HCT116 (cell line): ENCODE data around the gene ZNF79. TPM values are rescaled to one million over a fixed set of nuclear protein-coding genes. Genes with fewer than 3 reads are reported as not detected.

Experiments
- ATAC-seq: fragments of 200-7000 bp; cut with Tn5 transposase; 2 replicates; pipeline ENCODE4 v1.9.1; 2020; ENCODE audit warnings: mild to moderate bottlenecking, moderate library complexity
- BruUV-seq: library from RNA; stranded (reverse); fragments of 400-500 nt; replicated peaks from 2 replicates; lab custom pipeline; 2021; lab: Mats Ljungman, UMichigan
- CTCF ChIA-PET: fragments of 300-600 bp; sonication (Branson Sonifier 250); formaldehyde crosslinking; loops from one replicate; lab custom pipeline; 2021; ENCODE audit warnings: antibody characterized with exemption; lab: Charles Lee
- POLR2A ChIA-PET: fragments of 300-600, 350-600 bp; sonication (Branson Sonifier 250); formaldehyde crosslinking; loops from one replicate; lab custom pipeline; 2021; ENCODE audit warnings: antibody characterized with exemption; lab: Charles Lee
- RAD21 ChIA-PET, 2 experiments: fragments of 300-600 bp; sonication (Branson Sonifier 250); formaldehyde crosslinking; loops; one replicate each; lab custom pipeline; 2023; ENCODE audit warnings: low total read pairs in 2 of 2; ENCODE audit not compliant: uncharacterized antibody in 2 of 2, unreplicated experiment in 2 of 2, low non-redundant PET in 1 of 2; lab: Charles Lee
- DNase-seq: peaks from one replicate; pipeline ENCODE4 v3.0.0-alpha.2; 2010; ENCODE audit warnings: low read depth, low spot score
- H2AFZ ChIP-seq: fragments of 200-600 bp; shearing (Covaris generic), sonication (generic); 2 replicates; pipeline ENCODE4 v1.6.1; 2017; ENCODE audit warnings: low read depth, mixed run types, mixed read lengths, antibody characterized with exemption, low read length; ENCODE audit not compliant: poor library complexity, severe bottlenecking
- H3K27ac ChIP-seq: 2 replicates; pipeline ENCODE4 v1.5.1; 2012; ENCODE audit warnings: low read depth, low read length
- H3K27me3 ChIP-seq: fragments of 200-600 bp; sonication (generic); 2 replicates; pipeline ENCODE4 v1.6.1; 2016; ENCODE audit warnings: mixed run types, low read length, mixed read lengths; ENCODE audit not compliant: insufficient read depth
- H3K36me3 ChIP-seq, 2 experiments: fragments of 200-500 bp in 1 of 2; fragments of 200-600 bp in 1 of 2; sonication (Bioruptor generic) in 1 of 2; sonication (generic) in 1 of 2; 2 replicates each; pipeline versions ENCODE4 v1.5.1 to v1.6.1; 2014 to 2016; ENCODE audit warnings: low read length in 2 of 2, inconsistent platforms in 1 of 2, mixed read lengths in 1 of 2, mixed run types in 1 of 2; ENCODE audit not compliant: insufficient read depth in 2 of 2, control insufficient read depth in 1 of 2
- H3K4me1 ChIP-seq, 2 experiments: fragments of 200-600 bp in 1 of 2; sonication (generic) in 1 of 2; 2 replicates each; pipeline versions ENCODE4 v1.5.1 to v1.6.1; 2012 to 2017; ENCODE audit warnings: low read length in 2 of 2, inconsistent platforms in 1 of 2, mild to moderate bottlenecking in 1 of 2, mixed read lengths in 1 of 2, mixed run types in 1 of 2, moderate library complexity in 1 of 2; ENCODE audit not compliant: insufficient read depth in 2 of 2, control insufficient read depth in 1 of 2
- H3K4me2 ChIP-seq: fragments of 200-600 bp; sonication (generic); 2 replicates; pipeline ENCODE4 v1.6.1; 2017; ENCODE audit warnings: mixed run types, low read length, mixed read lengths
- H3K4me3 ChIP-seq, 2 experiments: fragments of 200-600 bp in 1 of 2; sonication (generic) in 1 of 2; replicated peaks in 1 of 2; 2 replicates each; pipeline ENCODE4 v1.5.1; 2011 to 2016; ENCODE audit warnings: low read length in 2 of 2, control low read depth in 1 of 2, low read depth in 1 of 2, mild to moderate bottlenecking in 1 of 2, mixed read lengths in 1 of 2, mixed run types in 1 of 2
- H3K79me2 ChIP-seq: fragments of 200-600 bp; sonication (generic); 2 replicates; pipeline ENCODE4 v1.6.1; 2017; ENCODE audit warnings: mild to moderate bottlenecking, mixed run types, low read length, moderate library complexity, mixed read lengths; ENCODE audit not compliant: insufficient read depth
- H3K9ac ChIP-seq: fragments of 200-600 bp; sonication (generic); 2 replicates; pipeline ENCODE4 v1.6.1; 2016; ENCODE audit warnings: low read length, mixed read lengths
- H3K9me2 ChIP-seq: fragments of 200-600 bp; sonication (generic), shearing (Covaris generic); 2 replicates; pipeline ENCODE4 v1.6.1; 2017; ENCODE audit warnings: mixed run types, mild to moderate bottlenecking, moderate library complexity; ENCODE audit not compliant: insufficient read depth
- H3K9me3 ChIP-seq, 2 experiments: fragments of 200-500 bp in 1 of 2; fragments of 200-600 bp in 1 of 2; sonication (Bioruptor generic) in 1 of 2; sonication (generic) in 1 of 2; 2 replicates each; pipeline ENCODE4 v1.6.1; 2014 to 2017; ENCODE audit warnings: low read length in 2 of 2, mixed read lengths in 2 of 2, inconsistent platforms in 1 of 2, low read depth in 1 of 2, mild to moderate bottlenecking in 1 of 2, mixed run types in 1 of 2, moderate library complexity in 1 of 2; ENCODE audit not compliant: control insufficient read depth in 1 of 2, insufficient read depth in 1 of 2
- H4K20me1 ChIP-seq: fragments of 200-600 bp; sonication (generic), shearing (Covaris generic); 2 replicates; pipeline ENCODE4 v1.6.1; 2017; ENCODE audit warnings: mixed run types, mild to moderate bottlenecking, moderate library complexity; ENCODE audit not compliant: insufficient read depth
- CEBPB ChIP-seq: IDR thresholded peaks from 2 replicates; pipeline ENCODE4 v1.6.1; 2012; ENCODE audit warnings: low read depth
- ELF1 ChIP-seq: IDR thresholded peaks from 2 replicates; pipeline ENCODE4 v1.6.1; 2012; ENCODE audit warnings: low read depth, borderline replicate concordance
- JUND ChIP-seq: IDR thresholded peaks from 2 replicates; pipeline ENCODE4 v1.6.1; 2012
- POLR2A ChIP-seq: IDR thresholded peaks from 2 replicates; pipeline ENCODE4 v1.7.0; 2011; ENCODE audit warnings: borderline replicate concordance; ENCODE audit not compliant: insufficient read depth, insufficient read length; ENCODE audit errors: extremely low read depth
- REST ChIP-seq: IDR thresholded peaks from 2 replicates; pipeline ENCODE4 v1.6.1; 2012; ENCODE audit warnings: low read depth
- SIN3A ChIP-seq: IDR thresholded peaks from 2 replicates; pipeline ENCODE4 v1.6.1; 2012; ENCODE audit warnings: low read depth
- SP1 ChIP-seq: IDR thresholded peaks from 2 replicates; pipeline ENCODE4 v1.6.1; 2012; ENCODE audit warnings: low read depth
- TCF7L2 ChIP-seq: IDR thresholded peaks from 2 replicates; pipeline ENCODE4 v1.7.0; 2011; ENCODE audit warnings: borderline replicate concordance, inconsistent platforms; ENCODE audit not compliant: insufficient read depth, insufficient read length; ENCODE audit errors: extremely low read depth
- YY1 ChIP-seq: IDR thresholded peaks from 2 replicates; pipeline ENCODE4 v1.6.1; 2011; ENCODE audit warnings: low read length, low read depth, moderate library complexity, mild to moderate bottlenecking; ENCODE audit not compliant: insufficient replicate concordance; ENCODE audit errors: extremely low read depth
- ZBTB33 ChIP-seq: IDR thresholded peaks from 2 replicates; pipeline ENCODE4 v1.6.1; 2011; ENCODE audit warnings: mild to moderate bottlenecking, low read length, moderate library complexity; ENCODE audit not compliant: insufficient replicate concordance; ENCODE audit errors: extremely low read depth
- ZFX ChIP-seq: fragments of 450-650 bp; IDR thresholded peaks from 2 replicates; pipeline ENCODE4 v1.6.1; 2017
- intact Hi-C: fragments of 100-400 bp; cut with micrococcal nuclease; formaldehyde crosslinking; loops from 2 replicates; pipeline ENCODE4 v1.10.0; 2022
- total RNA-seq: library from RNA; stranded (reverse); gene quantifications from one replicate; pipeline ENCODE4 v1.2.1, GENCODE V29; 2021; ENCODE audit not compliant: unreplicated experiment

Gene ZNF79
- total RNA-seq, 1 experiment from 2014 or later, result 5.3 TPM

- Histone ChIP-seq H3K27me3 (no peaks in the 10 kb centered on the region), H3K9ac (no peak overlapping the region), H3K9me3 (no peaks in the 10 kb centered on the region), H3K79me2 (no peaks in the 10 kb centered on the region), H3K4me1 (peaks cover 0 to 11% of the 10 kb centered on the region in 2 experiments; a peak in 1 of 4 replicates), H2AFZ (no peak overlapping the region), H3K4me2 (no peak overlapping the region), H3K27ac (no peak overlapping the region), H3K36me3 (peaks cover 15 to 19% of the 10 kb centered on the region in 2 experiments; a peak in 3 of 4 replicates), H3K4me3 (no peak overlapping the region), H3K9me2 (no peaks in the 10 kb centered on the region), H4K20me1 (no peaks in the 10 kb centered on the region)
- TF ChIP-seq ZFX, result no peak
- TF ChIP-seq REST, result no peak
- no peak for TF ChIP-seq ZBTB33
- no peak for TF ChIP-seq TCF7L2
- no peak for TF ChIP-seq POLR2A
- no peak for TF ChIP-seq JUND
- TF ChIP-seq SP1, result no peak
- TF ChIP-seq CEBPB, result no peak
- no peak for TF ChIP-seq YY1
- no peak for TF ChIP-seq ELF1
- no peak for TF ChIP-seq SIN3A
- CTCF ChIA-PET, result no interaction called here
- DNase-seq (no peak), ATAC-seq (no peak)
- POLR2A ChIA-PET, result no interaction called here
- RAD21 ChIA-PET, result no interaction called here
- intact Hi-C loops, result no loop called here
- no TSS peak for BruUV-seq
Measured at GRCh38 chr9:127458921-127459320, 34.7 kb downstream of the ZNF79 start.
